Measurements from ENCODE around the gene ANKRD35. TPM values are rescaled to one million over a fixed set of nuclear protein-coding genes. Genes with fewer than 3 reads are reported as not detected.
"Not testable (repeated sequence)": the region's sequence is repeated elsewhere in the genome, so short reads cannot be mapped to it uniquely, and the experiment has no call there.

ANKRD35 gene
- total RNA-seq, 2 experiments from 2014 or later: 0.19 to 0.20 TPM

DNA sequence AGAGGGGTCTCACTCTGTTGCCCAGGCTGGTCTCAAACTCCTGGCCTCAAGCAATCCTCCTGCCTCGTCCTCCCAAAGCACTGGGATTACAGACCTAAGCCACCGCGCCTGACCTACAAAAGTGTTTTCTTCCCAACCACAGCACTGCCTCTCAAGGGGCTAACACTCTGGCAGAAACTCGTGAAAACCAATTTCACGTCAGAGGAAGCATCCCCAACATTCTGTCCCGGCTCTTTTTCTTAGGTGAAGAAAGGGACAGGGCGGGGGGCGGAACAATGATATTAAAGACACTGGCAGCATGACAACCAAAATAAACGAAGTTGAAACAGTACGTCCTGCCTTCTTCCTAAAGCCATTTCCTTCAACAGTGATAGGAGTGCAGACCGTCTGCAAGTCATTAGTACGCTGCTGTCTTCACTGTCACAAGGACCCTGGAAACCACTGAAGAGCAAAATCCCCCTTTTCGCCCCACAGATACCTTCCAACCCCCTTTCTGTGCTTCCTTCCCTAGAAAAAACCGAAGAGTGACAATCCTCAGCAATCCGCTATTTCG lies 62.8 kb downstream of the ANKRD35 start:
- DNase-seq; H3K27me3 Mint-ChIP-seq (ENCODE audit: low read depth); H3K4me3 Mint-ChIP-seq; CTCF ChIA-PET; H3K9me3 Mint-ChIP-seq; intact Hi-C loops (cut with micrococcal nuclease); H3K27ac Mint-ChIP-seq: not testable (repeated sequence)
- Mint-ChIP-seq H3K4me1 (ENCODE audit: low read depth) (peaks cover 36% of the 10 kb centered on the region), H3K36me3 (ENCODE audit: low read depth) (peaks cover 19% of the 10 kb centered on the region)

DNA sequence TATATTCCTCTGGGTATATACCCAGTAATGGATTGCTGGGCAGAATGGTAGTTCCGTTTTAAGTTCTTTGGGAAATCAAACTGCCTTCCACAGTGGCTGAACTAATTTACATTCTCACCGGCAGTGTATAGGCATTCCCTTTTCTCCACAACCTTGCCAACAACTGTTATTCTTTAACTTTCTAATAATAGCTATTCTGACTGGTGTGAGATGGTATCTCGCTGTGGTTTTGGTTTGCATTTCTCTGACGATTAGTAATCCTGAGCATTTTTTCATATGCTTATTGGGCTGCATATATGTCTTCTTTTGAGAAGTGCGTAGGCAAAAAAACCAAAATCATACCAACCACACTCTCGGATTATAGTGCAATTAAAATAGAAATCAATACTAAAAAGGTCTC lies 67.6 kb downstream of the ANKRD35 start:
- DNase-seq; CTCF ChIA-PET; H3K9me3 Mint-ChIP-seq; H3K36me3 Mint-ChIP-seq (ENCODE audit: low read depth); intact Hi-C loops (cut with micrococcal nuclease); H3K4me3 Mint-ChIP-seq; H3K27ac Mint-ChIP-seq; H3K27me3 Mint-ChIP-seq (ENCODE audit: low read depth): not testable (repeated sequence)
- H3K4me1 Mint-ChIP-seq (ENCODE audit: low read depth): peaks cover 17% of the 10 kb centered on the region

Small RNAs within 50 kb of the gene (microRNA-seq; reads per million reads assigned to microRNA genes)
- not detected for gene MIR6736 (ENCODE audit: borderline microRNAs expressed, borderline replicate concordance)

Other genes starting within 250 kb of the ANKRD35 start
- not detected for gene PDZK1, start 178.5 kb downstream of the ANKRD35 start, total RNA-seq
- not detected for gene CD160, start 166.4 kb downstream of the ANKRD35 start, total RNA-seq
- gene RNF115, start 61.8 kb downstream of the ANKRD35 start, total RNA-seq: 1 to 10 TPM; 7.5 to 8.0 TPM
- gene POLR3C, start 61.7 kb downstream of the ANKRD35 start, total RNA-seq: 10 to 100 TPM; 18.8 to 19.2 TPM
- 1 to 10 TPM; 3.2 to 3.4 TPM for gene NUDT17, start 40.2 kb downstream of the ANKRD35 start, total RNA-seq
- 10 to 100 TPM; 19.1 to 19.6 TPM for gene PIAS3, start 26.8 kb downstream of the ANKRD35 start, total RNA-seq
- gene ITGA10, start 24.2 kb upstream of the ANKRD35 start, total RNA-seq: under 1 TPM; 0.41 to 0.54 TPM
- 10 to 100 TPM; 18.0 to 19.0 TPM for gene PEX11B, start 32.9 kb upstream of the ANKRD35 start, total RNA-seq
- gene RBM8A, start 41.6 kb upstream of the ANKRD35 start, total RNA-seq: 100 to 1,000 TPM; 241 to 242 TPM
- gene LIX1L, start 72.2 kb upstream of the ANKRD35 start, total RNA-seq: 10 to 100 TPM; 43.6 to 44.3 TPM
- 1 to 10 TPM; 3.7 to 4.3 TPM for gene ANKRD34A, start 78.7 kb upstream of the ANKRD35 start, total RNA-seq
- 10 to 100 TPM; 32.0 to 34.0 TPM for gene POLR3GL, start 78.8 kb upstream of the ANKRD35 start, total RNA-seq
- gene TXNIP, start 110.7 kb upstream of the ANKRD35 start, total RNA-seq: 10 to 100 TPM; 86.0 to 91.1 TPM
- not detected for gene HJV, start 135.9 kb upstream of the ANKRD35 start, total RNA-seq

Measured in activated naive CD4-positive, alpha-beta T cell treated with anti-CD3 and anti-CD28 coated beads for 36 hours (primary cell).